Measurements from ENCODE around the gene PPP1CA.
"Not testable (repeated sequence)": the region's sequence is repeated elsewhere in the genome, so short reads cannot be mapped to it uniquely, and the experiment has no call there.

Gene PPP1CA

DNA sequence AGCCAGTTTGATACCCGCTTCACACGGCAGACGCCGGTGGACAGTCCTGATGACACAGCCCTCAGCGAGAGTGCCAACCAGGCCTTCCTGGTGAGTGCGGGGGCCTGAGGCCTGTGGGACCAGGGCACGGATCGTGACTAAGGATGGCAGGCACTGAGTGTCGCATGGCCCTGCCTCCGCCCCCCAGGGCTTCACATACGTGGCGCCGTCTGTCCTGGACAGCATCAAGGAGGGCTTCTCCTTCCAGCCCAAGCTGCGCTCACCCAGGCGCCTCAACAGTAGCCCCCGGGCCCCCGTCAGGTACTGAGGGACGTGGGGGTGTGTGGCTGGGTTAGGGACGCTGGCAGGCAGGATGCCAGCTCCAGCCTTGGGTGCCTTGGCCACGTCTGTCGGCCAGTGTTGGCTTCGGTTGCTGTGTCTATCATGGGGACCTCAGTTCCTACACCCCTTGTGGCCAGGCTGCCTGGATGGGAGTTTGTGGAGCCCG lies 32.8 kb upstream of the PPP1CA start:
- no peak for DNase-seq (ENCODE audit: low read depth)

DNA sequence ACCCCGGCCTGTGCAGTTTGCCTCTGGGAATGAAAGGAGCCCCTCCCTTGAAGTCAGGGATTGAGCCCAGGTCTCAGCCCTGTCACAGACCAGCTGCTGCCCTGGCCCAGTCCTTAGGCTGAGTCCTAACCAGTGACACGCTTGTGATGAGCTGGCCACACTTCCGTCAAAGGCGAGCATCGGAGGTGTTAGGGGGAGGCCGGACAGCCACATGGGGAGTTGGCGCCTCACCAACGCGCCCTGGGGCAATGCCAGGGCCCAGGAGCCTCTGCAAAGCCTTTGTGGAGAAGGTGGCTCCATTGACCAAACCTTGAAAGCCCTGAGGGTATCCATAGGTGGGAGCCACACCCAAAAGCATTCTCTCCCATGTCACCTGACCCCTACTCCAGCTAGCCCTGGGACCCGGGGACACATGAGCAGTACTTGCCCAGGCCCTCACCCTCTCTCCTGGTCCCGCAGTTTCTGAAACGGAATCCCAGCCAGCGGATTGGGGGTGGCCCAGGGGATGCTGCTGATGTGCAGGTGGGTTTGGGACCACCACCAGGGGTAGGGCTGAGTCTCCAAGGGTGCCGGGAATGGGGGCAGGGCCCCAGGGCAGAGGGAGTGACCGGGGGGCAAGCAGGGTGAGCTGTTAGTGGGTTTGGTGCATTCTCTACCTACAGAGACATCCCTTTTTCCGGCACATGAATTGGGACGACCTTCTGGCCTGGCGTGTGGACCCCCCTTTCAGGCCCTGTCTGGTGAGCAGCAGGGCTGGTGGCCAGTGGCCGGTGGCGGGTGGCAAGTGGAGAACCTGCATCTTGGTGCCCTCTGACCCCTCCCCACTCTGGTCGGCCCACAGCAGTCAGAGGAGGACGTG lies 32.1 kb upstream of the PPP1CA start:
- DNase-seq (ENCODE audit: low read depth): no peak

DNA sequence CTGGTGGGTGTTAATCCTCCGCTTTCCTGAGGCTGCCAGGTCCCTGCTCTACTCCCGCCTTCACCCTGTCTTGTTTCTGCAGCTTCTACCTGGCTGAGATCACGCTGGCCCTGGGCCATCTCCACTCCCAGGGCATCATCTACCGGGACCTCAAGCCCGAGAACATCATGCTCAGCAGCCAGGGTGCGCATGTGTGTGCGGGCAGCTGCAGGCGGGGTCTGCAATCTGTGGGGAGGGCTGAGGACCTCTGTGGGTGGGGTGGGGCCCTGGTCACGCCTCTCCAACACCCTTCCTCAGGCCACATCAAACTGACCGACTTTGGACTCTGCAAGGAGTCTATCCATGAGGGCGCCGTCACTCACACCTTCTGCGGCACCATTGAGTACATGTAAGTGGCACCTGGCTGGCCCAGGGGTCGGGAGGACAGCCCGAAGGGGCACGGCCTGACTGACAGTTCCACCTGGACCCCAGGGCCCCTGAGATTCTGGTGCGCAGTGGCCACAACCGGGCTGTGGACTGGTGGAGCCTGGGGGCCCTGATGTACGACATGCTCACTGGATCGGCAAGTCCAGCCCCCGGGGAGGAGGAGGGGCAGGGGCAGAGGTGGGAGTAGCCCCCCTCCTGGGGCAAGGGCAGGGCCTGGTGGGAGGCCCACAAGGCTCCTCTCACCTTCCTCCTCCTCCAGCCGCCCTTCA lies 31.1 kb upstream of the PPP1CA start:
- no peak for DNase-seq (ENCODE audit: low read depth)

DNA sequence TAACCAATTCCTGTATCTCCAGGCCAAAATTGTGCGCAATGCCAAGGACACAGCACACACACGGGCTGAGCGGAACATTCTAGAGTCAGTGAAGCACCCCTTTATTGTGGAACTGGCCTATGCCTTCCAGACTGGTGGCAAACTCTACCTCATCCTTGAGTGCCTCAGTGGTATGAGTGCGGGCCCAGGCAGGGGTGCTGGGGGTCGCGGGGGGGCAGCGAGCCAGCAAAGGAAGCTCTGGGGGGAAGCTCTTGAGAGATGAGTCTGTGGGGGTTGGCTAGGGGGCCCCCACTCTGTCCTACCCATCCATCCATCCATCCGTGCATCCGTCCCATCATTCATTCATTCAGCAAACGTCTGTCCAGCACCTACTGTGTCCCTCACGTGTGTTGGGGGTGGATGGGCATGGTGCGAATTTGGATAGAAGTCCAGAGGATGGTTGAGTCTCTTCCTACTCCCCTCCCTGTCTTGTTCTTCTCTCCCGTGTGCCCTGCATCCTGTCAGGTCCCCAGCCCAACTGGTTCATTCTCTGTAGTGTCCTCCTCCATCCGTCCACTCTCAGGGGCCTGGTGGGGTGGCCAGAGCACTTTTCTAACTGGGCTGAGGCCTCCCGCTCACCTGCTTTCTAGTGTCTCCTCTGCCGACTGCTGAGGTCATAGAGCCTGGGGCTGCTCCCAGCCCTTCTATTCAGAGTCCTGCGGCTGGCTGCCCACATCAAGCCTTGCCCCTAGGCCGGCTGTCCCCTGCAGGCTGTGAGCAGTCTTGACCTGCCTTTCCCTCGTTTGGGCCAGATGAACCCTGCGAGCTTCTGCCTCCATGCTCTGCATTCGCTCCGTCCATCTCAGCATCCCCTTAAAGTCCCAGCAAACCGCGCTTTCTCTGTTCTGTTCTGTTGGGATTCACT lies 29.9 kb upstream of the PPP1CA start:
- DNase-seq (ENCODE audit: low read depth): no peak

DNA sequence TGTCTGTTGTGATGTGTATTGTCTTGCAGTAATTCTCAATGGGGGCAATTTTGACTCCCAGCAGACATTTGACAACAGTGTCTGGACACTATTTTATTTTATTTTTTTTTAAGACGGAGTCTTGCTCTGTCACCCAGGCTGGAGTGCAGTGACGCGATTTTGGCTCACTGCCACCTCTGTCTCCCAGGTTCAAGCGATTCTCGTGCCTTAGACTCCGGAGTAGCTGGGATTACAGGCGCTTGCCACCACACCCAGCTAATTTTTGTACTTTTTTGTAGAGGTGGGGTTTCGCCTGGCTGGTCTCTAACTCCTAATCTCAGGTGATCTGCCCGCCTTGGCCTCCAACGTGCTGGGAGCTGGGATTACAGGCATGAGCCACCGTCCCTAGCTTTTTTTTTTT lies 28.1 kb upstream of the PPP1CA start:
- no peak for DNase-seq (ENCODE audit: low read depth)

DNA sequence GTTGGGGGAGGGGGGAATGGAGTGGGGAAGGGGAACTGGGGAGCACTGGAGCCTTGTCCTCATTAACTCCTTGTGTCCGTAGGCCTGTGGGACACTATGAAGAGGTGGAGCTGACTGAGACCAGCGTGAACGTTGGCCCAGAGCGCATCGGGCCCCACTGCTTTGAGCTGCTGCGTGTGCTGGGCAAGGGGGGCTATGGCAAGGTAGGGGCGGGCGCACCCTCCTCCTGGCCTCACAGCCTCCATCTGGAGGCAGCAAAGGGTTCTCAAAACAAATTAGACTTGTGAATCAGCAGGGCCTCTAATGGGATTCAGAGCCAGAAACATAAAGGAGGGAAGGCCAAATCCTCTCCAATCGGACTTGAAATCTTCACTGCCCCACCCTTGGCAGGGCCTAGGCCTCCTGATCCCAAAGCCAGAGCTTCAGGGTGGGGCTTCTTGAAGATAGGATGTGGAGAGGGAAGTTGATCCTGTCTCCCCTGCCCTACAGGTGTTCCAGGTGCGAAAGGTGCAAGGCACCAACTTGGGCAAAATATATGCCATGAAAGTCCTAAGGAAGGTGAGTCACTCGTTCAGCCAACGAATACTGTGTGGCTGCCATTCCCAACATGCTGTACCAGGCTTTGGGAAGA lies 27.5 kb upstream of the PPP1CA start:
- no peak for DNase-seq (ENCODE audit: low read depth)

DNA sequence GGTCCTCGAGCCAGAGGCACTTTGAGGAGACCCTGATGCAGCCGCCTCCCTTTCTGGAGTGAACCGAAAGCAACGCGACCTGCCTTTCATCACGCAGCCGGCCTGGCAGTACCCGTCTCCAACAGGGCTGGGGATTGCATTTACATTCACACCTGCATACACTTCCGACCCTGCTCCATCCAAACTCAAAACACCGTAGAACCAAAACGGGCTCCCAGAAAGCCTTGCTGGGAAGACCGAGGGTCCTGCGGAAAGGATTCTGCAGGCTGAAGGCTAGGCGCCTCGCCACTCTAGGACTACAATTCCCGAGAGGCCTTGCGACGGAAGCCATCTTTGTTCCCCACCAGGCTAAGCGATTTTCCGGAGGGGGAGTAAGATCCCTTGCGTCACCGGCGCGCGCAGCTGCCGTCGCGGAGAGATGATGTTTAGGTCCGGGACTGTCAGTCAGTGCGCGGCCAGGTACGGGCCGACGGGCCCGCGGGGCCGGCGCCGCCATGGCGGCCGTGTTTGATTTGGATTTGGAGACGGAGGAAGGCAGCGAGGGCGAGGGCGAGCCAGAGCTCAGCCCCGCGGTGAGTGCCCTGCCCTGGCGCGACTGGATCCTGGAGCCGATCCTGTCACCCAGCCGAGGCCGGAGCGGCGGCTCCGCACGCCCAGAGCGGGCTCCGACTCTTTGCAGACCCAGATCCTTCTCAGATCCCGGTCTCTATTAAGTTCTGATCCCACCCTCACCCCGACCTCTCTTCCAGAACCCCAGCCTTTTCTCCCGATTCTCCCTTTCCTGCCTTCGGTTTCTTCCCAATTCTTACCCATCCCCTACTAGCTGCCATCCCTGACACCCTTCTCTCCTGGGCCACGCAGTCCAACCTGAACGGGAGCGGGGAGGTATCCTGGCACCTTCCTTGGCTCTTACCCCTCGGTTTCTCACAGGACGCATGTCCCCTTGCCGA lies 26.7 kb upstream of the PPP1CA start, which contains the start of gene RPS6KB2:
RPS6KB2 (plus strand) TSS at position 443 of the 950 bp plus-strand sequence; CDS start at position 495, 52 bp downstream.
- DNase-seq (ENCODE audit: low read depth): peak; percentile 79

DNA sequence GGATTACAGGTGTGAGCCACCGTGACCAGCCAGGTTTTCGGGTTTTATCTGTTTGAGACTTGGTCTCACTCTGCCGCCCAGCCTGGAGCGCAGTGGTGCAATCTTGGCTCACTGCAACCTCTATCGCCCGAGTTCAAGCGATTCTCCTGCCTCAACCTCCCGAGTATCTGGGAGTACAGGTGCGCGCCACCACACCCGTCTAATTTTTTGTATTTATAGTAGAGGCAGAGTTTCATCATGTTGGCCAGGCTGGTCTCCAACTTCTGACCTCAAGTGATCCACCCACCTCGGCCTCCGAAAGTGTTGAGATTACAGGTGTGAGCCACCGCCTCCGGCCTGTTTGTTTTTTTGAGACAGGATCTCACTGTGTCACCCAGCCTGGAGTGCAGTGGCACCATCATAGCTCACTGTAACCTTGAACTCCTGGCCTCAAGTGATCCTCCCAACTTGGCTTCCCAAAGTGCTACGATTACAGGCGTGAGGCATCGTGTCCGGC lies 25.8 kb upstream of the PPP1CA start:
- not testable (repeated sequence) for DNase-seq (ENCODE audit: low read depth)

DNA sequence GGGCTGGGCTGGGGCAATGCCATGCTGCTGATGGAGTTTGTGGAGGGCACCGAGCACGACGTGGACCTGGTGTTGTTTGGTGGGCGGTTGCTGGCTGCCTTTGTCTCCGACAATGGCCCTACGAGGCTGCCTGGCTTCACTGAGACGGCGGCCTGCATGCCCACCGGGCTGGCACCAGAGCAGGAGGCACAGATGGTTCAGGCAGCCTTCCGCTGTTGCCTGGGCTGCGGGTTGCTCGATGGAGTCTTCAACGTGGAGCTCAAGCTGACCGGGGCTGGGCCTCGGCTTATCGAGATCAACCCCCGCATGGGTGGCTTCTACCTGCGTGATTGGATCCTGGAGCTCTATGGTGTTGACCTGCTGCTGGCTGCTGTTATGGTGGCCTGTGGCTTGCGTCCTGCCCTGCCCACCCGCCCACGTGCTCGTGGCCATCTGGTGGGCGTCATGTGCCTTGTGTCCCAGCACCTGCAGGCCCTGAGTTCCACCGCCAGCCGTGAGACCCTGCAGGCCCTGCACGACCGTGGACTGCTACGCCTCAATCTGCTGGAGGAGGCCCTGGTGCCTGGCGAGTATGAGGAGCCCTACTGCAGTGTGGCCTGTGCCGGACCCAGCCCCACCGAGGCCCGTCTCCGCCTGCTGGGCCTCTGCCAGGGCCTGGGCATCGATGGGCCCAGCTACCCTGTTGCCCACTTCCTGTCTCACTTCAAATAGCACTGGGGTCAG lies 22.4 kb upstream of the PPP1CA start:
- DNase-seq (ENCODE audit: low read depth): no peak

DNA sequence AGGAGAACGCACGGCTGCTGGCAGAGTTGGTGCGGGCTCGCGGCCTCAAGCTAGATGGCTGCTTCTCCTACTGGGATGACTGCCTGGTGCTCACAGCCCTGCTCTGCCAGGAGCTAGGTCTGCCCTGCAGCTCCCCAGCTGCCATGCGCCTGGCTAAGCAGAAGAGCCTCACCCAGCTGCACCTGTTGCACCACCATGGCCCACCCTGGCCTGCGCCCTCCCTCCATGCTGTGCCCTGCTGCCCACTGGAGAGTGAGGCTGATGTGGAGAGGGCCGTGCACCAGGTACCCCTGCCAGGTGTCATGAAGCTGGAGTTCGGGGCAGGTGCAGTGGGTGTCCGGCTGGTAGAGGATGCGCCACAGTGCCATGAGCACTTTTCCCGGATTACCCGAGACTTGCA lies 21.8 kb upstream of the PPP1CA start:
- DNase-seq (ENCODE audit: low read depth): no peak

DNA sequence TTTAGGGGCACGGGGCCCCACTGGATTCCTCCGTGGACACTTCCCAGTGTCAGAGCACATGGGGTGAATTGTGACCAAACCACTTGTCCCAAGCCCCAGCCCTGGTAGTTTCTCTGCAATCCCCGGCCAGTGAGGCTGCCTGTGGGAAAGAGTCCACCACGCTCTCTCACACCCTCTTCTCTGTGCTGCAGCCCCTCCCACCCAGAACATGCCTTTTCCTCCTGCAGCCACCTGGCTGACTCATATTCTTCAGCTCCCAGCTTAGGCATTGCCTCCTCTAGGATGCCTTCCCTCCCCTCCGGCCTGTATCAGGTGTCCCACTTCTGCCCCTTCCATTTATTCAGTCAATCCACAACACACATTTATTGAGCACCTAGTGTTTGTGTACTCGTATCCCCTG lies 21.2 kb upstream of the PPP1CA start:
- no peak for DNase-seq (ENCODE audit: low read depth)

DNA sequence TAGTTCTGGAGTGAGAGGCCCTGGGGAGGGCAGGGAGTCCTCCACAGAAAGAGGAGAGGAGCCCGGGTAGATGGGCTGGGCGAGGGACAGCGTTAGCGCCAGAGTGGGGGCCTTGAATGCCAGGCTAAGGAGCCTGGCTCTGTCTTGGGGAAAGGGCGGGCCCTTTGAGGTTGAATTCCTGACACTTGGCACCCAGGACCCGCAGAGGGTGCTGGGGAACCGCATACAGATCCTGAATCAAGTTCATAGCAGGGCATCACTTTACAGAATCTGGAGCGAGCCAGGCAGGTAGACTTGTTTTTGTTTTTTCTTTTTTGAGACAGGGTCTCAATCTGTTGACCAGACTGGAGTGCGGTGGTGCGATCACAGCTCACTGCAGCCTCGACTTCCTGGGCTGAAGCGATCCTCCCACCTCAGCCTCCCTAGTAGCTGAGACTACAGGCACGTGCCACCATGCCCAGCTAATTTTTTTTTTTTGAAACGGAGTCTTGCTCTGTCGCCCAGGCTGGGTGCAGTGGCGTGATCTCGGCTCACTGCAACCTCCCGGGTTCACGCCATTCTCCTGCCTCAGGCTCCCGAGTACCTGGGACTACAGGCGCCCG lies 19.9 kb upstream of the PPP1CA start:
- DNase-seq (ENCODE audit: low read depth): no peak

DNA sequence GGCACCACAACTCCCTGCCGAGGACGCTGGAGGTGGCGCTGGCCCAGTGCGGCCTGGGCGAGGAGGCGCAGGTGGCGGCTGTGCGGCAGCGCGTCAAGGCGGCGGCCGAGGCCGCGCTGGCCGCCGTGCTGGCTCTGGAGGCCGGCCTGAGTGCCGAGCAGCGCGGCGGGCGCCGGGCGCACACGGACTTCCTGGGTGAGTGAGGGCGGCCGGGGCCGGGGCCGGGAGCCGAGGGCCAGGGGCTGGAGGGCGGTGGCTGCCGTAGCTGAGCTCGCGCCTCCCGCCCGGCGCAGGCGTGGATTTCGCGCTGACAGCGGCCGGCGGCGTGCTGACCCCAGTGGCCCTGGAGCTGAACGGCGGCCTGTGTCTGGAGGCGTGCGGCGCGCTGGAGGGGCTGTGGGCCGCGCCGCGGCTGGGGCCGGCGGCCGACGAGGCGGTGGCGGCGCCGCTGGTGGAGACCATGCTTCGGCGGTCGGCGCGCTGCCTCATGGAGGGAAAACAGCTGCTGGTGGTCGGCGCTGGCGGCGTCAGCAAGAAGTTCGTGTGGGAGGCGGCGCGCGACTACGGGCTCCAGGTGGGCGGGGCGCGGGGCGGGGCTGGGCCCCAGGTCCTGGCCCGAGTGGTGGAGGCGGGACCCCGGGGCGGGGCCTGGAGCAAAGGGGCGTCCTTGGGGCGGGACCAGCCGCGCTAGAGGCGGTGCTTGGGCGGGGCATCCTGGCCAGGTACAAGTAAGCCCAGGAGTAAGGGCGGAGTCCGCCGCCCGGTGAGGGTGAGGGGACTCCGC lies 19.2 kb upstream of the PPP1CA start:
- peak; percentile 31 for DNase-seq (ENCODE audit: low read depth)

DNA sequence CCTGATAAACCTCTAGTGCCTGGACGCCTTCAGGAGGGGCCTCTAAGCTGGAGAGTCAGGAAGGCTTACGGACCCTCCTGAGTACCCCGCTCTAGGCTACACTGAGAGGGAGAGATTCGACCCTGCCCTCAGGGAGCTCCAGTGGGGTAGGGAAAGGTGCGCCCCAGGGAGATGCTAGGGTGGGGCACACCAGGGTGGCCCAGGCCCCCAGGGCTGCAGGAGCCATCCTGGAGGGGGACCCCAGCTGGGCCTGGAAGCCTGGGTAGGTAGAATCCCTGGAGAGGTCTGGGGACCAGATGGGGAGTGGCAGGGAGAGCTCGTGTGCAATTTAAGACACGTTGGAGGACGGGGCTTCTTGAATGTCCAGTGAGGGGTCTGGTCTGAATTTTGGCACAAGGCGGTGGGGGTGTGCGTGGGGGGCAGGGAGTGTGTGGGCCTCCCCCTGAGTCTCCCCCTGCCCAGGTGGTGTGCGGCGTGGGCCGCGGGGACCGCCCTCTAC lies 18.5 kb upstream of the PPP1CA start:
- no peak for DNase-seq (ENCODE audit: low read depth)

DNA sequence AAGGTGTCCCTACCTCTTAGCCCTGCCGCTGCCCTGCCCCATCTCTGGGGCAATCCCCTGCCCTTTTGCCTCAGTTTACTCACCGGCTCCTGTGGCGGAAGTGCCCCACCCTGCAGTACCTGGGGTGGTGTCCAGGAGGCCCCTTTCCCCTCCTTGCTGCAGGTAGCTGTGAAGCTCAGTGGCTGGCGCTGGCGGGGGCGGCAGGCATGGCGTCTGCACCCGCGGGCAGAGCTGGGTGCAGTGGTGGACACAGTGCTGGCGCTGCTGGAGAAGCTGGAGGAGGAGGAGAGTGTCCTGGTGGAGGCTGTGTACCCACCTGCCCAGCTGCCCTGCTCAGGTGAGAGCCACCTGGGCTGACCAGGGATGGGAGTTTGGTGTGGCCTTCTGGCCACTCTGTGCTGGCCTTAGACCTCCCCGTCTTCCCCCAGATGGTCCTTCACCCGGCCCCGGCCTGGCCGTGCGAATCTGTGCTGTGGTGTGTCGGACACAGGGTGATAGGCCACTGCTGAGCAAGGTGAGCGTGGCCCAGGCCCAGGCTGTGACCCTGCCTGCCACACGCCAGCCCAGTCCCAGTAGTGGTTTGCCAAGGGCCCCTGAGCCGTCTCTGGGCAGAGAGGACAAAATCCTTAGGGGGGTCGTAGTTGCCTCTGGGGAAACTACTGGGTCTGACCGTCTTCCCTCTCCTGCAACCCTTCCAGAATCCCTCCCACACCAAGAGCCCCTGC lies 17.8 kb upstream of the PPP1CA start:
- no peak for DNase-seq (ENCODE audit: low read depth)

DNA sequence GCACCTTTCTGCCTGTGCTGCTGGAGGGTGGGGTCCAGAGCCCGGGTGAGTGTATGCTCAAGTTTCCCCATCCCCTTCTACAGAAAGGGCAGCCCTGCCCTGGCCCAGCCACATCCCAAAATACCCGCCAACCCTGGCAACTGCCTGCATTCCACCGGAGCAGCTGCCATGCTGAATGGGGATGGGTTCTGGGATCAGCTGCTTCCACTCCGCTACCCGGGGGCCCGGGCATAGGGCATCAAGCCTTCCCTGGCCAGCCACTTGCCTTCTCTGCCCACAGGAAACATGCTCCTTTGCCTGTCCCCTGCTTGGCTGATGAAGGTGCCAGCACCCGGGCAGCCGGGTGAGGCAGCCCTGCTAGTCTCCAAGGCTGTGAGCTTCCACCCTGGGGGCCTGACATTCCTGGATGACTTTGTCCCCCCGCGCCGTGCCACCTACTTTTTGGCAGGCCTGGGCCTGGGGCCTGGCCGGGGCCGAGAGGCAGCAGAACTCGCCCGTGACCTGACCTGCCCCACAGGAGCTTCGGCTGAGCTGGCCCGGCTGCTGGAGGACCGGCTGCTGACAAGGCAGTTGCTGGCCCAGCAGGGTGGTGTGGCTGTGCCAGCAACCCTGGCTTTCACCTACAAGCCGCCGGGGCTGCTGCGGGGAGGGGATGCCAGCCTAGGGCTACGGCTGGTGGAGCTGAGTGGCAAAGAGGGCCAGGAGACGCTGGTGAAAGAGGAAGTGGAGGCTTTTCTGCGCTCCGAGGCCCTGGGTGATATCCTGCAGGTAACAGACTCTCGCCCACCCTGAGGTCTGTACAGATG lies 17.0 kb upstream of the PPP1CA start:
- no peak for DNase-seq (ENCODE audit: low read depth)

DNA sequence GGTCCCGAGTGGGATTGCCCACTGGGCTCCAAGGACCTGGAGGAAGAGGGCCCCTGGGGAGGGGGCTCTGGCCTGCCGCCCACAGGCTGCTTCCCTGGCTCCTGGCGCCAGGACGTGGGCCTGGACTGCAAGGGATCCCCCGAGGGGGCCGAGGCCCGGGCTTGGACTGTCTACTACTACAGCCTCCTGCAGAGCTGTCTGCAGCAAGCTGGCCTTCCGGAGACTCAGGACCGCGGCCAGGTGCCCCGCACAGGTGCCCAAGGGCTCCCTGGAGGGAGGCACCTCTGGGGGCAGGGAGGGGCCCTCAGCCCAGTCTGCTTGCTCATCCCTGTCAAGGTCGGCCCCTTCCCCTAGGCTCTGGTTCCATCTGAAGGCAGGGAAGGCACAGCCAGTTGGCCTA lies 15.8 kb upstream of the PPP1CA start:
- DNase-seq (ENCODE audit: low read depth): no peak

Measured in non-pigmented ciliary epithelial cell (primary cell).